Osteoblast (primary cell): ENCODE data around the gene NR3C1. TPM values are rescaled to one million over a fixed set of nuclear protein-coding genes. Genes with fewer than 3 reads are reported as not detected.

Experiments used
- DNase-seq: peaks from one replicate; pipeline ENCODE4 v3.0.0; 2011; ENCODE audit warnings: low spot score, mixed read lengths; ENCODE audit not compliant: insufficient read length; ENCODE audit errors: missing footprints
- H2AFZ ChIP-seq: 2 replicates; pipeline ENCODE4 v1.6.0; 2011; ENCODE audit warnings: mild to moderate bottlenecking, low read length
- H3K27ac ChIP-seq: 2 replicates; pipeline ENCODE4 v1.5.1; 2011; ENCODE audit warnings: mild to moderate bottlenecking, low read depth, low read length, moderate library complexity
- H3K27me3 ChIP-seq: 2 replicates; pipeline ENCODE4 v1.6.0; 2012; ENCODE audit warnings: mild to moderate bottlenecking, control low read depth, inconsistent platforms, low read length, moderate library complexity; ENCODE audit not compliant: insufficient read depth
- H3K36me3 ChIP-seq: 2 replicates; pipeline ENCODE4 v1.5.1; 2011; ENCODE audit warnings: mild to moderate bottlenecking, low read length, control low read depth, moderate library complexity; ENCODE audit not compliant: insufficient read depth
- H3K4me1 ChIP-seq: 2 replicates; pipeline ENCODE4 v1.5.1; 2011; ENCODE audit warnings: mild to moderate bottlenecking, low read length, control low read depth, moderate library complexity; ENCODE audit not compliant: insufficient read depth
- H3K4me2 ChIP-seq: 2 replicates; pipeline ENCODE4 v1.6.0; 2011; ENCODE audit warnings: mild to moderate bottlenecking, low read length; ENCODE audit not compliant: insufficient read depth
- H3K4me3 ChIP-seq: fragments of 200-600 bp; sonication (generic); 3 replicates; pipeline ENCODE4 v1.5.1; 2012; ENCODE audit warnings: mild to moderate bottlenecking, low read length, inconsistent platforms; ENCODE audit not compliant: insufficient read depth
- H3K79me2 ChIP-seq: 2 replicates; pipeline ENCODE4 v1.6.0; 2012; ENCODE audit warnings: mild to moderate bottlenecking, low read length, control low read depth, inconsistent platforms; ENCODE audit not compliant: insufficient read depth
- H3K9me3 ChIP-seq: 2 replicates; pipeline ENCODE4 v1.5.1; 2011; ENCODE audit warnings: low read depth, low read length, control low read depth
- H4K20me1 ChIP-seq: 2 replicates; pipeline ENCODE4 v1.6.0; 2012; ENCODE audit warnings: mild to moderate bottlenecking, low read length, control low read depth; ENCODE audit not compliant: insufficient read depth
- CTCF ChIP-seq: IDR thresholded peaks from 2 replicates; pipeline ENCODE4 v1.5.1; 2011; ENCODE audit warnings: mild to moderate bottlenecking, low read depth, low read length, moderate library complexity; ENCODE audit errors: extremely low read depth
- total RNA-seq: library from RNA; depleted of rRNA; stranded (reverse); fragments of >200 nt; gene quantifications from 2 replicates; pipeline ENCODE4 v1.2.3, GENCODE V29; 2012

NR3C1 gene
- total RNA-seq, 1 donor: 119 TPM

- peaks cover 53% of the 10 kb centered on the region for H3K4me1 ChIP-seq
- H3K4me3 ChIP-seq: no peak overlapping the region
- H4K20me1 ChIP-seq: peaks cover 13% of the 10 kb centered on the region
- no peak overlapping the region for H3K4me2 ChIP-seq
- no peaks in the 10 kb centered on the region for H3K9me3 ChIP-seq
- peaks cover 96% of the 10 kb centered on the region for H3K79me2 ChIP-seq
- TF ChIP-seq CTCF: no peak
- H3K36me3 ChIP-seq: no peaks in the 10 kb centered on the region
- no peak for DNase-seq
- no peak overlapping the region for H2AFZ ChIP-seq
- H3K27me3 ChIP-seq: no peaks in the 10 kb centered on the region
- peak overlapping the region; percentile 68 for H3K27ac ChIP-seq
These were observed 83.9 kb downstream of the NR3C1 start for GRCh38 chr5:143319437-143320227.

GRCh38 chr5:143318833-143319232 is 84.7 kb downstream of the NR3C1 start:
- Histone ChIP-seq H3K4me3 (no peak overlapping the region), H3K36me3 (no peaks in the 10 kb centered on the region), H3K4me1 (peaks cover 61% of the 10 kb centered on the region), H3K27me3 (no peaks in the 10 kb centered on the region), H4K20me1 (peaks cover 13% of the 10 kb centered on the region), H3K9me3 (no peaks in the 10 kb centered on the region), H3K79me2 (peaks cover 92% of the 10 kb centered on the region), H2AFZ (no peak overlapping the region), H3K27ac (peak overlapping the region; percentile 68), H3K4me2 (no peak overlapping the region)
- DNase-seq: no peak
- TF ChIP-seq CTCF: no peak

- no peaks in the 10 kb centered on the region for H3K36me3 ChIP-seq
- H3K4me3 ChIP-seq: no peak overlapping the region
- no peaks in the 10 kb centered on the region for H3K9me3 ChIP-seq
- no peak overlapping the region for H3K4me2 ChIP-seq
- H3K4me1 ChIP-seq: peaks cover 67% of the 10 kb centered on the region
- H3K27me3 ChIP-seq: no peaks in the 10 kb centered on the region
- DNase-seq: no peak
- peak overlapping the region; percentile 68 for H3K27ac ChIP-seq
- peaks cover 92% of the 10 kb centered on the region for H3K79me2 ChIP-seq
- TF ChIP-seq CTCF: no peak
- H4K20me1 ChIP-seq: peaks cover 13% of the 10 kb centered on the region
- H2AFZ ChIP-seq: no peak overlapping the region
These were observed 85.2 kb downstream of the NR3C1 start for GRCh38 chr5:143318270-143318669.

- Histone ChIP-seq H3K4me2 (no peak overlapping the region), H3K36me3 (peaks cover 8% of the 10 kb centered on the region), H3K4me1 (peaks cover 75% of the 10 kb centered on the region), H3K79me2 (peaks cover 91% of the 10 kb centered on the region), H2AFZ (no peak overlapping the region), H4K20me1 (peaks cover 14% of the 10 kb centered on the region), H3K27ac (peak overlapping the region; percentile 78), H3K27me3 (no peaks in the 10 kb centered on the region), H3K9me3 (no peaks in the 10 kb centered on the region), H3K4me3 (no peak overlapping the region)
- DNase-seq: no peak
- no peak for TF ChIP-seq CTCF
These were observed 86.4 kb downstream of the NR3C1 start for GRCh38 chr5:143316844-143317631.
